ENCODE measurements around the gene LIMS2. TPM values are rescaled to one million over a fixed set of nuclear protein-coding genes. Genes with fewer than 3 reads are reported as not detected.

The LIMS2 gene
- polyA plus RNA-seq, 1 experiment = 46.1 TPM

DNA sequence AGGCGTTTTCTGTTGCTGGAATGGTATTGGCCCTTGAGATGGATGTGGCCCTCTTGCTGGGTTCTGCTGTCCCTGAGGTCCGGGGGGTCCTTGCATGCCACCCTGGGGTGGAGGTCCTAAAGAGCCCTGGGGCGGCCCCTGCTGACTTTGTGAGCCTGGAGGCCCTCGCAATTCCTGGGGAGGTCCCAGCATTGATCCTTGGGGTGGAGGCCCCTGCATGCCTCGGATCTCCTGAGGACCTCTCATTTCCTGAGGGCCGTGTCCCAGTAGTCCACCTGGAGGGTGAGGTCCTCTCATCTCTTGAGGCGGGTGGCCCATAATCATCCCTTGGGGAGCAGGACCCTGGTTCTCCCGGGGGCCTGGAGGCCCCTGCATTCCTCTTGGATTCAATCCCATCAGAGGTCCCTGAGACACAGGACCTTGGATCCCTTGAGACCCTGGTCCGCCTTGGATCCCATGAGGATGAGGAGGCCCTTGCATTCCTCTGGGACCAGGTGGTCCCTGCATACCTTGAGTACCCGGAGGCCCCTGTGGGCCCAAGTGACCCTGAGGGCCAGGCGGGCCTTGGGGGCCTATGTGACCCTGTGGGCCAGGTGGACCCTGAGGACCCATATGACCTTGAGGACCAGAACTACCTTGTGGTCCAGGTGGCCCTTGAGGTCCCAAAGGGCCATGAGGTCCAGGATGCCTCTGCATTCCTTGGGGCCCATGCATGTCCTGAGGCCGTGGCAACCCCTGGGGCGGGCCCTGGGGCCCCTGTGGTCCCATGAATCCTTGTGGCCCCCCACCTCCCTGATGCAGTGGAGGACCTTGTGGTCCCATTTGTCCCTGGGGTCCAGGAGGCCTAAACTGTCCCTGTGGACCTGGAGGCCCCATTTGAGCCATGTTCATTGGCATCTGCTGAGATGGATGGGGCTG lies 44.2 kb upstream of the LIMS2 start:
- POLR2A ChIA-PET = no interaction called here
- no peaks in the 10 kb centered on the region for H3K27me3 ChIP-seq (ENCODE audit: control insufficient read depth, insufficient read depth, low read length)
- TF ChIP-seq CTCF (IDR thresholded peaks at IDR 0.05; ENCODE audit: insufficient read depth, low read depth, low read length) = no peak
- no peak for DNase-seq (ENCODE audit: low read depth)
- CTCF ChIA-PET = no interaction called here
- peaks cover 10% of the 10 kb centered on the region for H3K36me3 ChIP-seq (ENCODE audit: control insufficient read depth, insufficient read depth, low read length)
- no peak overlapping the region for H3K4me3 ChIP-seq (ENCODE audit: low read depth, low read length)

GRCh38 chr2:127718271-127718670 lies 42.9 kb upstream of the LIMS2 start:
- no peak for TF ChIP-seq CTCF (IDR thresholded peaks at IDR 0.05; ENCODE audit: insufficient read depth, low read depth, low read length)
- H3K36me3 ChIP-seq (ENCODE audit: control insufficient read depth, insufficient read depth, low read length) = peaks cover 12% of the 10 kb centered on the region
- no peak for DNase-seq (ENCODE audit: low read depth)
- no peak overlapping the region for H3K4me3 ChIP-seq (ENCODE audit: low read depth, low read length)
- CTCF ChIA-PET = interaction anchor here (1.2 kb wide), 1 partner anchor 9 kb away, joined by 3 read pairs; no protein-coding TSS in a partner anchor
- no peaks in the 10 kb centered on the region for H3K27me3 ChIP-seq (ENCODE audit: control insufficient read depth, insufficient read depth, low read length)
- POLR2A ChIA-PET = no interaction called here

DNA sequence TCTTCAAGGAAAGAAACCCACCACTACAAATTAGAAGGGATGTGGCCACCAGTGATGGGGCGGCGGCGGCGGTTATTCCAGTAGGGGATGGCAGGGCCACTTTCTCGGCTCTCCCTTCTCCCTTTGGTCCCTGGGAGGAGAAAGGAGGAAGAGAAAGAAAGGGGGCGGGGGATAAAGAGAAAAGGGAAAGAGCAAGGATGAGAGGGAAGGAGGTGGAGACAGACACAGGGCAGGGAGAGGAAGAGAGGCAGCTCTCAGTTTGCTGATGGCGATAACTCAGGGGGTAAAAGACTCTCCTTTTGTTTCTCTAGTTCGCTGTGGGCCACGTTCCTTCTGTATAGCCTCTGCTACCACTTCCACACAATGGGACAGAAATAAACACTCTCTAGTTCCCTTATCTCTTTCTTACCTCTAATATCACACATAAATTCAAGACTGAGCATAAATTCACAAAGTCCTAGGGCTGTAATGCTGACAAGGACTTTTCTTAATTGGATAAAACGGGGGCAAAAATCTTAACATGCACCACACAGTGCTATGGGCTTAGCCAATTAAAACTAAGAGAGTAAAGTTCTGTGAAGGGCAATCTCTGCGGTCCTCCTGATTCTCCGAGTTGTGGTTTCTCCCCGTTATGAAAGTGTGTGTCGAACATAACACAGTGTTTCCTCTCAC lies 40.6 kb upstream of the LIMS2 start:
- ChIA-PET CTCF (no interaction called here), POLR2A (no interaction called here)
- Histone ChIP-seq H3K4me3 (ENCODE audit: low read depth, low read length) (no peak overlapping the region), H3K27me3 (ENCODE audit: control insufficient read depth, insufficient read depth, low read length) (no peaks in the 10 kb centered on the region), H3K36me3 (ENCODE audit: control insufficient read depth, insufficient read depth, low read length) (peaks cover 12% of the 10 kb centered on the region)
- DNase-seq (ENCODE audit: low read depth) = no peak
- no peak for TF ChIP-seq CTCF (IDR thresholded peaks at IDR 0.05; ENCODE audit: insufficient read depth, low read depth, low read length)

GRCh38 chr2:127713562-127713961 lies 38.2 kb upstream of the LIMS2 start:
- POLR2A ChIA-PET = no interaction called here
- no peaks in the 10 kb centered on the region for H3K27me3 ChIP-seq (ENCODE audit: control insufficient read depth, insufficient read depth, low read length)
- CTCF ChIA-PET = interaction anchor here (1.6 kb wide), 1 partner anchor 9 kb away, joined by 4 read pairs; no protein-coding TSS in a partner anchor
- TF ChIP-seq CTCF (IDR thresholded peaks at IDR 0.05; ENCODE audit: insufficient read depth, low read depth, low read length) = no peak
- DNase-seq (ENCODE audit: low read depth) = no peak
- peaks cover 12% of the 10 kb centered on the region for H3K36me3 ChIP-seq (ENCODE audit: control insufficient read depth, insufficient read depth, low read length)
- H3K4me3 ChIP-seq (ENCODE audit: low read depth, low read length) = no peak overlapping the region

GRCh38 chr2:127712999-127713398 lies 37.7 kb upstream of the LIMS2 start:
- Histone ChIP-seq H3K36me3 (ENCODE audit: control insufficient read depth, insufficient read depth, low read length) (peaks cover 17% of the 10 kb centered on the region), H3K27me3 (ENCODE audit: control insufficient read depth, insufficient read depth, low read length) (no peaks in the 10 kb centered on the region), H3K4me3 (ENCODE audit: low read depth, low read length) (no peak overlapping the region)
- DNase-seq (ENCODE audit: low read depth) = no peak
- CTCF ChIA-PET = interaction anchor here (1.6 kb wide), 1 partner anchor 9 kb away, joined by 4 read pairs; no protein-coding TSS in a partner anchor
- no peak for TF ChIP-seq CTCF (IDR thresholded peaks at IDR 0.05; ENCODE audit: insufficient read depth, low read depth, low read length)
- POLR2A ChIA-PET = no interaction called here

Data from BJ (cell line).